Neuronal stem cell (in vitro differentiated cells): ENCODE results near the gene FBLN1.

Experiments used
- DNase-seq: peaks from one replicate; pipeline ENCODE4 v3.0.0-alpha.2; 2013; ENCODE audit warnings: low spot score
- H2AFZ ChIP-seq: one replicate; pipeline ENCODE4 v1.6.1; 2013; ENCODE audit warnings: mild to moderate bottlenecking, low read length, inconsistent platforms
- H2AK5ac ChIP-seq: 2 replicates; pipeline ENCODE4 v1.6.1; 2013; ENCODE audit warnings: low read depth, mild to moderate bottlenecking, inconsistent platforms, low read length, moderate library complexity, mixed read lengths
- H2BK120ac ChIP-seq: 2 replicates; pipeline ENCODE4 v1.6.1; 2013; ENCODE audit warnings: low read depth, mild to moderate bottlenecking, inconsistent platforms, low read length, moderate library complexity, mixed read lengths
- H2BK12ac ChIP-seq: one replicate; pipeline ENCODE4 v1.6.1; 2013; ENCODE audit warnings: low read length, inconsistent platforms
- H2BK15ac ChIP-seq: 2 replicates; pipeline ENCODE4 v1.6.1; 2013; ENCODE audit warnings: mild to moderate bottlenecking, low read length, inconsistent platforms, mixed read lengths
- H2BK5ac ChIP-seq: one replicate; pipeline ENCODE4 v1.6.1; 2013; ENCODE audit warnings: inconsistent platforms, mild to moderate bottlenecking, low read length, moderate library complexity
- H3K14ac ChIP-seq: one replicate; pipeline ENCODE4 v1.6.1; 2013; ENCODE audit warnings: low read length, inconsistent platforms
- H3K18ac ChIP-seq: 2 replicates; pipeline ENCODE4 v1.6.1; 2013; ENCODE audit warnings: low read length, inconsistent platforms
- H3K23ac ChIP-seq: 2 replicates; pipeline ENCODE4 v1.6.1; 2013; ENCODE audit warnings: low read depth, mild to moderate bottlenecking, mixed read lengths, low read length, inconsistent platforms; ENCODE audit not compliant: poor library complexity
- H3K27ac ChIP-seq: replicated peaks from 3 replicates; pipeline ENCODE4 v1.5.1; 2013; ENCODE audit warnings: low read length, inconsistent platforms
- H3K27me3 ChIP-seq, 3 experiments: 2 replicates each; pipeline ENCODE4 v1.6.1; 2013; ENCODE audit warnings: low read length in 3 of 3, mild to moderate bottlenecking in 2 of 3, inconsistent platforms in 1 of 3, low read depth in 1 of 3, mixed read lengths in 1 of 3, moderate library complexity in 1 of 3; ENCODE audit not compliant: control insufficient read depth in 3 of 3, insufficient read depth in 3 of 3
- H3K36me3 ChIP-seq, 2 donors: replicated peaks in 1 of 2; 2 replicates each; pipeline ENCODE4 v1.6.1; 2013; ENCODE audit warnings: low read length in 2 of 2; ENCODE audit not compliant: control insufficient read depth in 2 of 2, insufficient read depth in 2 of 2
- H3K4ac ChIP-seq: 2 replicates; pipeline ENCODE4 v1.6.1; 2013; ENCODE audit warnings: inconsistent platforms, mild to moderate bottlenecking, low read length, moderate library complexity
- H3K4me1 ChIP-seq, 2 donors: 1 replicate in 1 of 2; 2 replicates in 1 of 2; pipeline ENCODE4 v1.6.1; 2013; ENCODE audit warnings: low read length in 2 of 2, low read depth in 1 of 2; ENCODE audit not compliant: control insufficient read depth in 2 of 2, insufficient read depth in 1 of 2
- H3K4me2 ChIP-seq: one replicate; pipeline ENCODE4 v1.6.1; 2013; ENCODE audit warnings: mild to moderate bottlenecking, low read length, inconsistent platforms; ENCODE audit not compliant: insufficient read depth, poor library complexity, severe bottlenecking
- H3K4me3 ChIP-seq, 2 donors: 2 replicates each; pipeline ENCODE4 v1.5.1; 2013; ENCODE audit warnings: low read length in 2 of 2, mild to moderate bottlenecking in 2 of 2, inconsistent platforms in 1 of 2, moderate library complexity in 1 of 2
- H3K79me1 ChIP-seq: one replicate; pipeline ENCODE4 v1.6.1; 2013; ENCODE audit warnings: low read depth, mild to moderate bottlenecking, inconsistent platforms, low read length, moderate library complexity
- H3K9ac ChIP-seq: one replicate; pipeline ENCODE4 v1.6.1; 2013; ENCODE audit warnings: mild to moderate bottlenecking, low read depth, low read length, inconsistent platforms; ENCODE audit not compliant: poor library complexity
- H3K9me3 ChIP-seq, 2 donors: replicated peaks in 1 of 2; 2 replicates each; pipeline versions ENCODE3 to v1.6.1; 2013; ENCODE audit warnings: low read length in 2 of 2, mild to moderate bottlenecking in 2 of 2, inconsistent platforms in 1 of 2, low read depth in 1 of 2, mixed read lengths in 1 of 2, moderate library complexity in 1 of 2; ENCODE audit not compliant: control insufficient read depth in 2 of 2, insufficient read depth in 1 of 2
- H4K8ac ChIP-seq: one replicate; pipeline ENCODE4 v1.6.1; 2013; ENCODE audit warnings: low read depth, mild to moderate bottlenecking, inconsistent platforms, low read length, moderate library complexity
- H4K91ac ChIP-seq: one replicate; pipeline ENCODE4 v1.6.1; 2013; ENCODE audit warnings: low read length, low read depth, mild to moderate bottlenecking, inconsistent platforms; ENCODE audit not compliant: poor library complexity
- WGBS, 2 donors: extraction: QIAGEN DNeasy Blood & Tissue Kit; methylation state at CpG; one replicate each; pipeline ENCODE4 v1.1.7; 2013; ENCODE audit warnings: missing lambda C conversion rate in 2 of 2, mixed read lengths in 1 of 2; ENCODE audit not compliant: insufficient read length in 2 of 2, insufficient replicate concordance in 1 of 2; ENCODE audit errors: extremely low coverage in 2 of 2; 5-methylcytosine and 5-hydroxymethylcytosine counted together

The FBLN1 gene

GRCh38 chr22:45473626-45474237 is 29.0 kb upstream of the FBLN1 start:
- Histone ChIP-seq H3K9me3 (no peaks in the 10 kb centered on the region), H2BK5ac (no peak overlapping the region), H3K4ac (no peak overlapping the region), H3K4me3 (no peak overlapping the region), H4K91ac (no peak overlapping the region), H2AK5ac (no peak overlapping the region), H4K8ac (no peak overlapping the region), H3K4me1 (peaks cover 0 to 10% of the 10 kb centered on the region in 2 donors), H3K9ac (no peak overlapping the region), H3K36me3 (no peaks in the 10 kb centered on the region), H2BK12ac (no peak overlapping the region), H3K79me1 (no peaks in the 10 kb centered on the region), H2BK15ac (no peak overlapping the region), H3K23ac (no peak overlapping the region), H2BK120ac (no peak overlapping the region), H3K18ac (no peak overlapping the region), H3K27me3 (peaks cover 0 to 3% (median 0%) of the 10 kb centered on the region in 3 experiments), H3K4me2 (no peak overlapping the region), H3K14ac (no peak overlapping the region), H3K27ac (no peak overlapping the region), H2AFZ (peak overlapping the region; percentile 64)
- no peak for DNase-seq
- WGBS, 2 donors: no CpG with 5 or more reads among the region's 6 CpGs

- no peak overlapping the region for H3K23ac ChIP-seq
- H3K36me3 ChIP-seq: no peaks in the 10 kb centered on the region
- H3K27ac ChIP-seq: no peak overlapping the region
- no peak overlapping the region for H2BK15ac ChIP-seq
- H2AK5ac ChIP-seq: no peak overlapping the region
- no peak overlapping the region for H2BK120ac ChIP-seq
- H3K4me3 ChIP-seq: no peak overlapping the region
- no peak overlapping the region for H3K9ac ChIP-seq
- no peak overlapping the region for H3K18ac ChIP-seq
- DNase-seq: no peak
- no CpG with 5 or more reads among the region's 8 CpGs for WGBS, 2 donors
- no peak overlapping the region for H4K91ac ChIP-seq
- no peak overlapping the region for H2AFZ ChIP-seq
- no peaks in the 10 kb centered on the region for H3K9me3 ChIP-seq
- no peak overlapping the region for H4K8ac ChIP-seq
- no peak overlapping the region for H2BK12ac ChIP-seq
- no peak overlapping the region for H3K14ac ChIP-seq
- no peak overlapping the region for H2BK5ac ChIP-seq
- no peak overlapping the region for H3K4ac ChIP-seq
- no peak overlapping the region for H3K4me2 ChIP-seq
- peaks cover 0 to 3% (median 0%) of the 10 kb centered on the region in 3 experiments for H3K27me3 ChIP-seq
- H3K79me1 ChIP-seq: no peaks in the 10 kb centered on the region
- H3K4me1 ChIP-seq: peaks cover 0 to 6% of the 10 kb centered on the region in 2 donors
Measured at GRCh38 chr22:45475063-45475747, 27.5 kb upstream of the FBLN1 start.

- H4K8ac ChIP-seq: no peak overlapping the region
- no peak overlapping the region for H2BK12ac ChIP-seq
- H2BK15ac ChIP-seq: peak overlapping the region; percentile 95
- H2BK120ac ChIP-seq: no peak overlapping the region
- H2BK5ac ChIP-seq: peak overlapping the region; percentile 27
- H3K18ac ChIP-seq: peak overlapping the region; percentile 87
- no peak overlapping the region for H3K9ac ChIP-seq
- H3K27ac ChIP-seq: no peak overlapping the region
- peaks cover 0 to 5% of the 10 kb centered on the region in 2 donors for H3K4me1 ChIP-seq
- no peak for DNase-seq
- peak overlapping the region; percentile 20 for H3K23ac ChIP-seq
- H2AFZ ChIP-seq: no peak overlapping the region
- H4K91ac ChIP-seq: no peak overlapping the region
- H3K14ac ChIP-seq: no peak overlapping the region
- H3K36me3 ChIP-seq: no peaks in the 10 kb centered on the region
- no CpG with 5 or more reads among the region's 15 CpGs for WGBS, 2 donors
- H3K9me3 ChIP-seq: no peaks in the 10 kb centered on the region
- no peaks in the 10 kb centered on the region for H3K79me1 ChIP-seq
- peaks cover 0 to 6% (median 0%) of the 10 kb centered on the region in 3 experiments for H3K27me3 ChIP-seq
- H2AK5ac ChIP-seq: peak overlapping the region; percentile 94
- H3K4me3 ChIP-seq: no peak overlapping the region
- H3K4ac ChIP-seq: no peak overlapping the region
- no peak overlapping the region for H3K4me2 ChIP-seq
Measured at GRCh38 chr22:45475851-45476514, 26.7 kb upstream of the FBLN1 start.

DNA sequence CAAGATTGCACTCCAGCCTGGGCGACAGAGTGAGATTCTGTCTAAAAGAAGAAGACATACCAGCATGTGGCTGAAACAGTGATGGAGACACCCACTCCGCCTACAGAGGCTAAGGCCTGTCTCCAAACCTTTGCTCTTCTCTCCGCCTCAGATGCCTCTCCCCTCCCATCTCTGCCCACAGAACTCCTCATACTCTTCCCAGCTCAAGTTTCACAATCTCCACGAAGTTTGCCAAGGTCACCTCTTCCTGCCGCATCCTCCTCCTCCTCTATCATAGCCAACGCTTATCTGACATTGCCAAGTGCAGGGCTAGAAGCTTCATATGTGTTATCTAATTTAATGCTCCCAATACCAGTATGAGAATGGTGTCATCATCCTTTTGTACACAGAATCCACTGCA is 25.9 kb upstream of the FBLN1 start:
- Histone ChIP-seq H4K91ac (no peak overlapping the region), H3K79me1 (no peaks in the 10 kb centered on the region), H2BK120ac (no peak overlapping the region), H3K23ac (no peak overlapping the region), H3K27ac (no peak overlapping the region), H3K36me3 (no peaks in the 10 kb centered on the region), H4K8ac (no peak overlapping the region), H2AK5ac (no peak overlapping the region), H3K4ac (no peak overlapping the region), H2BK12ac (no peak overlapping the region), H3K14ac (no peak overlapping the region), H3K27me3 (peaks cover 0 to 8% (median 0%) of the 10 kb centered on the region in 3 experiments), H3K4me3 (no peak overlapping the region), H3K9ac (no peak overlapping the region), H3K18ac (no peak overlapping the region), H2AFZ (no peak overlapping the region), H2BK5ac (no peak overlapping the region), H3K4me2 (no peak overlapping the region), H3K9me3 (no peaks in the 10 kb centered on the region), H3K4me1 (peaks cover 0 to 7% of the 10 kb centered on the region in 2 donors), H2BK15ac (no peak overlapping the region)
- no CpG with 5 or more reads among the region's 6 CpGs for WGBS, 2 donors
- no peak for DNase-seq
